OCI-LY1 (cell line): Measurements from ENCODE around the gene POLR2A.

Source experiments
- H2AFZ ChIP-seq: fragments of 200-600 bp; sonication (generic), shearing (Covaris generic); 2 replicates; pipeline ENCODE4 v1.6.0; 2014; ENCODE audit warnings: antibody characterized with exemption, mild to moderate bottlenecking, low read length
- H3F3A ChIP-seq: fragments of 200-600 bp; sonication (generic), shearing (Covaris generic); 2 replicates; pipeline ENCODE4 v1.6.0; 2014; ENCODE audit warnings: mild to moderate bottlenecking, antibody characterized with exemption, low read length, moderate library complexity; ENCODE audit not compliant: insufficient read depth
- H3K27ac ChIP-seq: fragments of 200-600 bp; sonication (generic); 2 replicates; pipeline ENCODE4 v1.5.1; 2014; ENCODE audit warnings: low read length, mixed run types, mild to moderate bottlenecking, low read depth; ENCODE audit not compliant: poor library complexity, severe bottlenecking
- H3K27me3 ChIP-seq: fragments of 200-600 bp; sonication (generic); 2 replicates; pipeline ENCODE4 v1.6.0; 2014; ENCODE audit warnings: antibody characterized with exemption, mild to moderate bottlenecking, low read length, moderate library complexity; ENCODE audit not compliant: insufficient read depth
- H3K36me3 ChIP-seq: fragments of 200-600 bp; sonication (generic); 2 replicates; pipeline ENCODE4 v1.6.1; 2014; ENCODE audit warnings: mild to moderate bottlenecking, antibody characterized with exemption, low read length, moderate library complexity, mixed read lengths; ENCODE audit not compliant: insufficient read depth
- H3K4me1 ChIP-seq: fragments of 200-600 bp; sonication (generic); 2 replicates; pipeline ENCODE4 v1.5.1; 2014; ENCODE audit warnings: mild to moderate bottlenecking, low read length, moderate library complexity; ENCODE audit not compliant: insufficient read depth, severe bottlenecking
- H3K4me2 ChIP-seq: fragments of 200-600 bp; sonication (generic), shearing (Covaris generic); 2 replicates; pipeline ENCODE4 v1.6.1; 2014; ENCODE audit warnings: low read length
- H3K4me3 ChIP-seq: fragments of 200-600 bp; sonication (generic); 2 replicates; pipeline ENCODE4 v1.5.1; 2014; ENCODE audit warnings: low read length, low read depth, mild to moderate bottlenecking, mixed read lengths; ENCODE audit not compliant: poor library complexity, severe bottlenecking
- H3K79me2 ChIP-seq: fragments of 200-600 bp; shearing (Covaris generic); 2 replicates; pipeline ENCODE4 v1.6.1; 2016; ENCODE audit warnings: mixed run types, low read length, mixed read lengths; ENCODE audit not compliant: insufficient read depth
- H3K9ac ChIP-seq: fragments of 200-600 bp; sonication (generic), shearing (Covaris generic); 2 replicates; pipeline ENCODE4 v1.6.1; 2014; ENCODE audit warnings: mild to moderate bottlenecking, low read length, mixed read lengths
- H3K9me2 ChIP-seq: fragments of 200-600 bp; sonication (generic), shearing (Covaris generic); 2 replicates; pipeline ENCODE4 v1.6.1; 2014; ENCODE audit warnings: low read depth, mild to moderate bottlenecking, low read length, mixed read lengths
- H3K9me3 ChIP-seq: fragments of 200-600 bp; shearing (Covaris generic); 2 replicates; pipeline ENCODE4 v1.6.1; 2014; ENCODE audit warnings: low read length, mixed read lengths
- H4K20me1 ChIP-seq: fragments of 200-600 bp; sonication (generic), shearing (Covaris generic); 2 replicates; pipeline ENCODE4 v1.6.0; 2016; ENCODE audit warnings: mild to moderate bottlenecking, low read length; ENCODE audit not compliant: insufficient read depth
- CTCF ChIP-seq: fragments of 200-600 bp; sonication (generic), shearing (Covaris generic); IDR thresholded peaks from 2 replicates; pipeline ENCODE4 v1.5.1; 2017; ENCODE audit warnings: mild to moderate bottlenecking, antibody characterized with exemption, low read length, moderate library complexity, mixed read lengths
- EZH2 ChIP-seq: fragments of 200-600 bp; sonication (generic), shearing (Covaris generic); IDR thresholded peaks from 2 replicates; pipeline ENCODE4 v1.8.0; 2017; ENCODE audit warnings: borderline replicate concordance, mixed run types, mild to moderate bottlenecking, antibody characterized with exemption, low read length, moderate library complexity, mixed read lengths

Gene POLR2A

GRCh38 chr17:7484067-7484918 lies at the start of gene POLR2A:
TSS of gene POLR2A (plus strand) at chr17:7484366.
- H3K36me3 ChIP-seq, result peaks cover 13% of the 10 kb centered on the region; the same call in 1 of the 2 replicates
- H3K79me2 ChIP-seq, result peaks cover 41% of the 10 kb centered on the region
- H2AFZ ChIP-seq, result no peak within 1 kb of the TSS
- H3K27me3 ChIP-seq, result no peaks in the 10 kb centered on the region
- H3K9me2 ChIP-seq, result no peaks in the 10 kb centered on the region
- peaks cover 60% of the 10 kb centered on the region for H3K4me1 ChIP-seq
- H3K9ac ChIP-seq, result peak within 1 kb of the TSS; percentile 100
- H3K4me2 ChIP-seq, result peak within 1 kb of the TSS; percentile 99
- no peak for TF ChIP-seq EZH2
- TF ChIP-seq CTCF, result no peak
- no peaks in the 10 kb centered on the region for H3F3A ChIP-seq
- no peaks in the 10 kb centered on the region for H3K9me3 ChIP-seq
- peak within 1 kb of the TSS; percentile 98 for H3K27ac ChIP-seq
- no peaks in the 10 kb centered on the region for H4K20me1 ChIP-seq
- peak within 1 kb of the TSS; percentile 93 for H3K4me3 ChIP-seq

- Histone ChIP-seq H3K27me3 (peaks cover 17% of the 10 kb centered on the region), H3K4me1 (peaks cover 47% of the 10 kb centered on the region), H3K4me3 (peak overlapping the region; percentile 76), H3K9me3 (no peaks in the 10 kb centered on the region), H3K27ac (peak overlapping the region; percentile 86), H3K9ac (peak overlapping the region; percentile 74), H4K20me1 (no peaks in the 10 kb centered on the region), H3K9me2 (no peaks in the 10 kb centered on the region), H2AFZ (no peak overlapping the region), H3K79me2 (no peaks in the 10 kb centered on the region), H3F3A (no peaks in the 10 kb centered on the region), H3K4me2 (peak overlapping the region; percentile 99), H3K36me3 (peaks cover 3% of the 10 kb centered on the region; the same call in 1 of the 2 replicates)
- TF ChIP-seq CTCF, result peak; percentile 61
- TF ChIP-seq EZH2, result no peak
Observed at GRCh38 chr17:7435676-7436555, 48.2 kb upstream of the POLR2A start.

- Histone ChIP-seq H3K4me2 (peak overlapping the region; percentile 99), H3K36me3 (peaks cover 3% of the 10 kb centered on the region; the same call in 1 of the 2 replicates), H3F3A (no peaks in the 10 kb centered on the region), H3K79me2 (no peaks in the 10 kb centered on the region), H3K9ac (peak overlapping the region; percentile 74), H3K27me3 (peaks cover 17% of the 10 kb centered on the region), H3K27ac (peak overlapping the region; percentile 86), H3K9me3 (no peaks in the 10 kb centered on the region), H4K20me1 (no peaks in the 10 kb centered on the region), H3K4me1 (peaks cover 48% of the 10 kb centered on the region), H3K4me3 (peak overlapping the region; percentile 76), H2AFZ (no peak overlapping the region), H3K9me2 (no peaks in the 10 kb centered on the region)
- no peak for TF ChIP-seq EZH2
- peak; percentile 88 for TF ChIP-seq CTCF
Observed at GRCh38 chr17:7436556-7437368, 47.4 kb upstream of the POLR2A start.
